ENCODE measurements around the gene BMERB1. TPM values are rescaled to one million over a fixed set of nuclear protein-coding genes. Genes with fewer than 3 reads are reported as not detected.
A peak's percentile ranks its signal among the peaks of the same experiment; 100 is the strongest.
"Not testable (repeated sequence)": the region's sequence is repeated elsewhere in the genome, so short reads cannot be mapped to it uniquely, and the experiment has no call there.

The BMERB1 gene
- total RNA-seq (10 to 100 TPM in 4 of 5 donors, 1 to 10 TPM in 1; 4.6 to 99.5 (median 22.6) TPM), polyA plus RNA-seq (10 to 100 TPM; 19.0 to 30.9 (median 29.5) TPM)
- long read RNA-seq, donor 1, transcript C16orf45-201 (6 exons, 2,404 nt) = major isoform, 5 of 5 reads
- long read RNA-seq, donor 1, partial matches to known transcripts = 0 of 5 reads
- long read RNA-seq, donor 1, other reads (novel, unspliced or antisense) = 0 of 5 reads
- long read RNA-seq, donor 2, transcript C16orf45-201 (6 exons, 2,404 nt) = major isoform, 9 of 9 reads
- long read RNA-seq, donor 2, partial matches to known transcripts = 0 of 9 reads
- long read RNA-seq, donor 2, other reads (novel, unspliced or antisense) = 0 of 9 reads
- long read RNA-seq, donor 3, partial matches to known transcripts = 0 of 1 reads
- long read RNA-seq, donor 3, other reads (novel, unspliced or antisense) = 0 of 1 reads
- long read RNA-seq, donor 4, partial matches to known transcripts = 0 of 1 reads
- long read RNA-seq, donor 4, other reads (novel, unspliced or antisense) = 0 of 1 reads
- long read RNA-seq, donor 5, transcript C16orf45-201 (6 exons, 2,404 nt) = major isoform, 10 of 11 reads
- long read RNA-seq, donor 5, partial matches to known transcripts = 0 of 11 reads
- long read RNA-seq, donor 5, other reads (novel, unspliced or antisense) = 0 of 11 reads
- long read RNA-seq, donor 6, transcript C16orf45-201 (6 exons, 2,404 nt) = major isoform, 24 of 24 reads
- long read RNA-seq, donor 6, partial matches to known transcripts = 0 of 24 reads
- long read RNA-seq, donor 6, other reads (novel, unspliced or antisense) = 0 of 24 reads
- long read RNA-seq, donor 7, transcript C16orf45-201 (6 exons, 2,404 nt) = major isoform, 14 of 14 reads
- long read RNA-seq, donor 7, partial matches to known transcripts = 0 of 14 reads
- long read RNA-seq, donor 7, other reads (novel, unspliced or antisense) = 0 of 14 reads
- long read RNA-seq, donor 8, partial matches to known transcripts = 11 of 14 reads
- long read RNA-seq, donor 8, other reads (novel, unspliced or antisense) = 0 of 14 reads
- long read RNA-seq, donor 9, transcript C16orf45-201 (6 exons, 2,404 nt) = major isoform, 7 of 7 reads
- long read RNA-seq, donor 9, partial matches to known transcripts = 0 of 7 reads
- long read RNA-seq, donor 9, other reads (novel, unspliced or antisense) = 0 of 7 reads
- long read RNA-seq, donor 10, partial matches to known transcripts = 0 of 4 reads
- long read RNA-seq, donor 10, other reads (novel, unspliced or antisense) = 0 of 4 reads

DNA sequence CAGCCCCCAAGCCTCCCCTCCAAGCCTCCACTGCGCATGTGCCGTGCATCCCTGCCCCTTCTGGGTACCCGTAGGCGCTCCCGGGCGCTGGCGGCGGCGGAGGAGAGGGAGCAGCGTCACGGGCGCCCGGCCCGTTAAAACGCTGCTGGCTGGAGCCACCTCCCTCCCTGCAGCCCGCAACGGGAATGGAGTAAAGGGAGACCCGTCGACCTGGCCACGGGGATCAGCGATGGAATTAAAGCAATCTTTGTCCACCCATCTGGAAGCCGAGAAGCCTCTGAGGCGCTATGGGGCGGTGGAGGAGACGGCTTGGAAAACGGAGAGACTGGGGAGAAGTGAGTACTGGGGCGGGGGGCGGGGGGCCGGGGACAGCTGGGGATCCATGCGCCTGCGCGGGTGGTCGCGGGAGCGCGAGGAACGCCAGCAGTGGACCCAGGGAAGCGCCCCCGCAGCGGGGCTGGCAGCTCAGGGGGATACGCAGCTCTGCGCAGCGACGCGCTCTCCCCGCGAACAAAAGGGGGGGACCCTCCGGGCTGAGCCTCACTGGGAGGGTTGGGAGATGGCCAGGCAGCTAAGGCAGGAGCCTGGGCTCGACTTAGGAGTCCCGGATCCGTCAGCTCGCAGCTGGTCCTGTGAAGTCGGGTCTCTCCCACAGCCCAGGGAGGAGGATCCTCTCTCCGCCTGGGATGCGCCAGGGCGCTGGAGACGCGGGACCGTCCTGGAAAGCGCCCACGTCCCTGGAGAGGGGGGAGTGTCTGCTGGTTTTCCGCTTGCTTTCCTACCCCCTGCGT, at the start of gene BMERB1:
BMERB1 (plus strand) TSS at position 164 of the 791 bp plus-strand sequence; CDS start at position 230, 66 bp downstream.
- Histone ChIP-seq H3K4me1 (peaks cover 0 to 36% (median 27%) of the 10 kb centered on the region in 4 donors), H3K27me3 (peaks cover 0 to 17% (median 10%) of the 10 kb centered on the region in 3 donors), H3K4me3 (peak within 1 kb of the TSS; percentile 67 to 83 (median 75)), H3K9me3 (no peaks in the 10 kb centered on the region), H3K27ac (peak within 1 kb of the TSS; percentile 23 to 84 (median 81)), H3K36me3 (no peaks in the 10 kb centered on the region)
- TF ChIP-seq POLR2AphosphoS5 (IDR thresholded peaks at IDR 0.05) (peak; percentile 45 to 92 (median 89)), EP300 (IDR thresholded peaks at IDR 0.05) (no peak)
- 0 to 2% (median 1%) methylated on average over 35 to 63 of the region's 63 CpGs for WGBS, 5 donors
- intact Hi-C loops (cut with DNase I; ENCODE audit: low total_unique reads) = no loop called here
- peak; percentile 59 to 89 for DNase-seq

DNA sequence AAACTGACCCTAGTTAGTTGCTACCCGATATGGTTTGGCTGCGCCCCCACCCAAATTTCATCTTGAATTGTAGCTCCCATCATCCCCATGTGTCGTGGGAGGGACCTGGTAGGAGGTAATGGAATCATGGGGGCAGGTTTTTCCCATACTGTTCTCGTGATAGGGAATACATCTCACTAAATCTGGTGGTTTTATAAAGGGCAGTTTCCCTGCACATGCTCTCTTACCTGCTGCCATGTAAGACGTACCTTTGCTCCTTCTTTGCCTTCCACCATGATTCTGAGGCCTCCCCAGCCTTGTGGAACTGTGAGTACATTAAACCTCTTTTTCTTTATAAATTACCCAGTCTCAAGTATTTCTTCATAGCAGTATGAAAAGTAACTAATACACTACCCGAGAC, 46.3 kb upstream of the BMERB1 start:
- H3K4me1 ChIP-seq; H3K36me3 ChIP-seq; DNase-seq; H3K27ac ChIP-seq; H3K4me3 ChIP-seq; H3K27me3 ChIP-seq; H3K9me3 ChIP-seq; intact Hi-C loops (cut with DNase I; ENCODE audit: low total_unique reads): not testable (repeated sequence)
- WGBS, 5 donors = 61 to 81% (median 63%) methylated on average over 6 of the region's 6 CpGs

DNA sequence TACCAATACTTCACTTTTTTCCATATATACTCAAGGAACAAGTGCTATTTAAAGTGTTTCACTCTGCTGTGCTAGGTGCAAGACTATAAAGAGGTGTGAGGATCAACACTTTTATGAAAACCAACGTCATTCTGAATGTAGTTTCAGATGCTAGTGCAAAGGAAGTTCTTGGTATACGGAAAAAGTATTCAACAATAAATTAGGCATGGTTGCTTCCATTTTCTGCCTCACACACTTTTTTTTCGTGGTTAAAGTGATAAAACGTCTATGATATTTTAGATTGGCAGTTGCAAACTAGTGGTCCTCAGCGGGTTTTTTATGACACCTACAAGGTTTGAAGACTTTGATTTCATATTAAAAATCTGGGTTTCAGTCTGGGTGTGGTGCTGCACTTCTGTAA, 44.5 kb upstream of the BMERB1 start:
- intact Hi-C loops (cut with DNase I; ENCODE audit: low total_unique reads); H3K9me3 ChIP-seq; H3K27me3 ChIP-seq; H3K4me1 ChIP-seq; DNase-seq; H3K36me3 ChIP-seq; H3K27ac ChIP-seq; H3K4me3 ChIP-seq: not testable (repeated sequence)
- 67 to 83% (median 80%) methylated on average over 5 of the region's 5 CpGs for WGBS, 5 donors

DNA sequence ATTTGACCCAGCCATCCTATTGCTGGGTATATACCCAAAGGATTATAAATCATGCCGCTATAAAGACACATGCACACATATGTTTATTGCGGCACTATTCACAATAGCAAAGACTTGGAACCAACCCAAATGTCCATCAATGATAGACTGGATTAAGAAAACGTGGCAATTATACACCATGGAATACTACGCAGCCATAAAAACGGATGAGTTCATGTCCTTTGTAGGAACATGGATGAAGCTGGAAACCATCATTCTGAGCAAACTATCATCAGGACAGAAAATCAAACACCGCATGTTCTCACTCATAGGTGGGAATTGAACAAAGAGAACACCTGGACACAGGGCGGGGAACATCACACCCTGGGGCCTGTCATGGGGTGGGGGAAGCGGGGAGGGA, 41.4 kb upstream of the BMERB1 start:
- intact Hi-C loops (cut with DNase I; ENCODE audit: low total_unique reads); H3K27ac ChIP-seq; DNase-seq; H3K27me3 ChIP-seq; H3K4me3 ChIP-seq; H3K9me3 ChIP-seq; H3K36me3 ChIP-seq: not testable (repeated sequence)
- peaks cover 6 to 23% (median 17%) of the 10 kb centered on the region in 4 donors for H3K4me1 ChIP-seq
- WGBS, 5 donors = 90 to 96% (median 94%) methylated on average over 6 to 7 of the region's 8 CpGs

DNA sequence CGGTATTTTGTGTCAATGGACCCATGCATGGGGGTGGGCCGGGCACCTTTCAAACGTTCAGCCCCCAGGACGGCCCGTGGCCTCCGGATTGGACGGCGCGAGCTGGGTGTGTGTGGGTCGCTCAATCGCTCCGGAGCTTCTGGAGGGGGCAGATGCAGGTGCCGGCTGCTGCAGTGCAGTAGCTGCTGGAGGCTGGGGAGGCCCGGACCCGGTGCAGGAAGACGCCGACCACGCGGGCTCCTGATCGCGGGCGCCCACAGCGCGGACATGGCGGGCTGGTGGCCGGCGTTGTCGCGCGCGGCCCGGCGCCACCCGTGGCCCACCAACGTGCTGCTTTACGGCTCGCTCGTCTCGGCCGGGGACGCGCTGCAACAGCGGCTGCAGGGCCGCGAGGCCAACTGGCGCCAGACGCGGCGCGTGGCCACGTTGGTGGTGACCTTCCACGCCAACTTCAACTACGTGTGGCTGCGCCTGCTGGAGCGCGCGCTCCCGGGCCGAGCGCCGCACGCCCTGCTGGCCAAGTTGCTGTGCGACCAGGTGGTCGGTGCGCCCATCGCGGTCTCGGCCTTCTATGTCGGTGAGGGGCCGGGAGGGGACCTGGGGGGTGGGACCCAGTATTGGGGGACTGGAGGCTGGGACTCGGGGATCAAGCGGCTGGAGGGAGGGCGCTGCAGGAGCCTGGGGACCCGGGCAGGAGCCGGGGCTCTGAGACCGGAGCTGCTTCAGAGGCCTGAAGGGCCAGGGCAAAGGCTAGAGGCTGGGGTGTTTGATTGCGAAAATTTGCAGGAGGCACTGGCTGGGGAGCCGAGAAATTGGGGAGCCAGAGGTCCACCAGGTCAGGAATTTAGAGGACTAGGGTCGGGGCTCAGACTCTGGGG, 38.5 kb upstream of the BMERB1 start, which contains the start of gene MPV17L:
MPV17L (plus strand) TSS at position 124 of the 878 bp plus-strand sequence; CDS start at position 268, 144 bp downstream.
- Histone ChIP-seq H3K4me1 (peaks cover 6 to 23% (median 17%) of the 10 kb centered on the region in 4 donors), H3K4me3 (peak within 1 kb of the TSS; percentile 61 to 76 (median 66)), H3K27ac (peak within 1 kb of the TSS; percentile 23 to 77 (median 58))
- peak in 1 of 3 donors; percentile 19 for TF ChIP-seq POLR2AphosphoS5 (IDR thresholded peaks at IDR 0.05)
- H3K36me3 ChIP-seq; H3K27me3 ChIP-seq; H3K9me3 ChIP-seq; intact Hi-C loops (cut with DNase I; ENCODE audit: low total_unique reads): not testable (repeated sequence)
- WGBS, 5 donors = 4 to 10% (median 4%) methylated on average over 23 to 79 of the region's 79 CpGs
- DNase-seq = peak; percentile 48 to 75

DNA sequence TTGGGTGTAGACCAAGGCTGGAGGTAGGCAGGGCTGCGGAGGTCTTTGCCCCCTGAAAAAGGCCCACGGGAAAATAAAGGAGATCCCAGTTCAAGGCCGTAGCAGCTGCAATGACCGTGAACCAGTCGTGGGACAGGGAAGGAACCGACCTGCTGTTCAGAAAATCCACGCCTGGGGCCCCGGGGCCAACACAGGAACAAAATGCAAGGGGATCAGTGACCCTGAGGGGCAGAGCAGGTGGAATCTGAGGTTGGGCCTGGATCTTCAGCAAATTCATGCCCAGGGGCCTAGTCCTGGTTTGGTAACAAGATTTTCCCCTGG, 37.9 kb upstream of the BMERB1 start:
- H3K27ac ChIP-seq = peak overlapping the region in 3 of 5 donors; percentile 48 to 77 (median 70)
- H3K27me3 ChIP-seq; H3K9me3 ChIP-seq; intact Hi-C loops (cut with DNase I; ENCODE audit: low total_unique reads); DNase-seq; H3K36me3 ChIP-seq: not testable (repeated sequence)
- 87 to 91% (median 88%) methylated on average over 8 of the region's 8 CpGs for WGBS, 5 donors
- H3K4me1 ChIP-seq = peaks cover 6 to 23% (median 17%) of the 10 kb centered on the region in 4 donors
- peak overlapping the region; percentile 61 to 76 (median 66) for H3K4me3 ChIP-seq
